Activated naive CD8-positive, alpha-beta T cell treated with anti-CD3 and anti-CD28 coated beads, Interleukin-2, amount 50 U/mL, for 24 hours (primary cell): Measurements from ENCODE around the gene CNTNAP2.

ENCODE experiments used
- ATAC-seq: fragments of 150-1000 bp; cut with Tn5 transposase; one replicate; pipeline ENCODE4 v1.10.0; 2021
- DNase-seq: peaks from one replicate; pipeline ENCODE4 v3.0.0; 2021
- H3K27ac Mint-ChIP-seq: one replicate; pipeline ENCODE4 v1.8.0; 2021; ENCODE audit warnings: mild to moderate bottlenecking, mixed read lengths
- H3K27me3 Mint-ChIP-seq: one replicate; pipeline ENCODE4 v1.8.0; 2021; ENCODE audit warnings: mixed read lengths
- H3K36me3 Mint-ChIP-seq: one replicate; pipeline ENCODE4 v1.8.0; 2021; ENCODE audit warnings: low read depth, mixed read lengths
- H3K4me1 Mint-ChIP-seq: one replicate; pipeline ENCODE4 v1.8.0; 2021; ENCODE audit warnings: mixed read lengths
- H3K4me3 Mint-ChIP-seq: one replicate; pipeline ENCODE4 v1.8.0; 2021; ENCODE audit warnings: mild to moderate bottlenecking, moderate library complexity, mixed read lengths
- H3K9me3 Mint-ChIP-seq: one replicate; pipeline ENCODE4 v1.8.0; 2021; ENCODE audit warnings: mixed read lengths

CNTNAP2 gene

GRCh38 chr7:147153571-147153970, 1037.0 kb downstream of the CNTNAP2 start:
- no peaks in the 10 kb centered on the region for H3K27me3 Mint-ChIP-seq
- no peak overlapping the region for H3K27ac Mint-ChIP-seq
- no peak overlapping the region for H3K4me3 Mint-ChIP-seq
- no peaks in the 10 kb centered on the region for H3K4me1 Mint-ChIP-seq
- no peak for ATAC-seq
- H3K36me3 Mint-ChIP-seq: no peaks in the 10 kb centered on the region
- H3K9me3 Mint-ChIP-seq: peaks cover 14% of the 10 kb centered on the region
- no peak for DNase-seq

GRCh38 chr7:147161405-147161804, 1044.8 kb downstream of the CNTNAP2 start:
- H3K36me3 Mint-ChIP-seq: no peaks in the 10 kb centered on the region
- no peaks in the 10 kb centered on the region for H3K4me1 Mint-ChIP-seq
- DNase-seq: no peak

GRCh38 chr7:147170341-147171012, 1053.9 kb downstream of the CNTNAP2 start:
- no peaks in the 10 kb centered on the region for H3K36me3 Mint-ChIP-seq
- H3K4me3 Mint-ChIP-seq: no peak overlapping the region
- no peaks in the 10 kb centered on the region for H3K4me1 Mint-ChIP-seq
- no peaks in the 10 kb centered on the region for H3K27me3 Mint-ChIP-seq
- DNase-seq: no peak
- H3K9me3 Mint-ChIP-seq: no peaks in the 10 kb centered on the region
- peak; percentile 24 for ATAC-seq
- H3K27ac Mint-ChIP-seq: no peak overlapping the region

More at GRCh38 chr7:147161405-147161804, 1044.8 kb downstream of the CNTNAP2 start:
- H3K4me3 Mint-ChIP-seq: no peak overlapping the region
- no peak for ATAC-seq
- no peaks in the 10 kb centered on the region for H3K27me3 Mint-ChIP-seq
- no peak overlapping the region for H3K27ac Mint-ChIP-seq
- H3K9me3 Mint-ChIP-seq: peaks cover 5% of the 10 kb centered on the region

- Mint-ChIP-seq H3K27me3 (no peaks in the 10 kb centered on the region), H3K36me3 (no peaks in the 10 kb centered on the region), H3K4me1 (no peaks in the 10 kb centered on the region), H3K27ac (no peak overlapping the region), H3K4me3 (no peak overlapping the region), H3K9me3 (peaks cover 4% of the 10 kb centered on the region)
- ATAC-seq (no peak), DNase-seq (no peak)
Observed at GRCh38 chr7:147171013-147171391, 1054.4 kb downstream of the CNTNAP2 start.

- H3K27me3 Mint-ChIP-seq: no peaks in the 10 kb centered on the region
- H3K27ac Mint-ChIP-seq: no peak overlapping the region
- no peak for DNase-seq
- no peak overlapping the region for H3K4me3 Mint-ChIP-seq
- H3K36me3 Mint-ChIP-seq: no peaks in the 10 kb centered on the region
- H3K4me1 Mint-ChIP-seq: no peaks in the 10 kb centered on the region
- H3K9me3 Mint-ChIP-seq: peaks cover 10% of the 10 kb centered on the region
- ATAC-seq: no peak
Observed at GRCh38 chr7:147173883-147174282, 1057.3 kb downstream of the CNTNAP2 start.

- Mint-ChIP-seq H3K4me1 (no peaks in the 10 kb centered on the region), H3K9me3 (peaks cover 12% of the 10 kb centered on the region), H3K4me3 (no peak overlapping the region), H3K27ac (no peak overlapping the region), H3K27me3 (no peaks in the 10 kb centered on the region), H3K36me3 (no peaks in the 10 kb centered on the region)
- ATAC-seq: no peak
- no peak for DNase-seq
Observed at GRCh38 chr7:147182874-147183273, 1066.3 kb downstream of the CNTNAP2 start.

GRCh38 chr7:147183276-147183675, 1066.7 kb downstream of the CNTNAP2 start:
- Mint-ChIP-seq H3K36me3 (no peaks in the 10 kb centered on the region), H3K4me3 (no peak overlapping the region), H3K27me3 (no peaks in the 10 kb centered on the region), H3K9me3 (peaks cover 12% of the 10 kb centered on the region), H3K4me1 (no peaks in the 10 kb centered on the region), H3K27ac (no peak overlapping the region)
- no peak for DNase-seq
- ATAC-seq: no peak

- Mint-ChIP-seq H3K27ac (no peak overlapping the region), H3K36me3 (no peaks in the 10 kb centered on the region), H3K4me1 (no peaks in the 10 kb centered on the region), H3K27me3 (no peaks in the 10 kb centered on the region), H3K9me3 (peaks cover 18% of the 10 kb centered on the region), H3K4me3 (no peak overlapping the region)
- DNase-seq (no peak), ATAC-seq (no peak)
Observed at GRCh38 chr7:147188467-147188866, 1071.9 kb downstream of the CNTNAP2 start.

GRCh38 chr7:147193476-147193875, 1076.9 kb downstream of the CNTNAP2 start:
- Mint-ChIP-seq H3K4me1 (no peaks in the 10 kb centered on the region), H3K36me3 (no peaks in the 10 kb centered on the region), H3K27me3 (no peaks in the 10 kb centered on the region), H3K27ac (no peak overlapping the region), H3K4me3 (no peak overlapping the region), H3K9me3 (peaks cover 22% of the 10 kb centered on the region)
- DNase-seq (no peak), ATAC-seq (no peak)

- Mint-ChIP-seq H3K9me3 (peaks cover 22% of the 10 kb centered on the region), H3K4me1 (no peaks in the 10 kb centered on the region), H3K4me3 (no peak overlapping the region), H3K27ac (no peak overlapping the region), H3K27me3 (no peaks in the 10 kb centered on the region), H3K36me3 (no peaks in the 10 kb centered on the region)
- DNase-seq (no peak), ATAC-seq (no peak)
Observed at GRCh38 chr7:147196481-147196880, 1079.9 kb downstream of the CNTNAP2 start.

GRCh38 chr7:147197006-147197405, 1080.4 kb downstream of the CNTNAP2 start:
- no peak overlapping the region for H3K4me3 Mint-ChIP-seq
- DNase-seq: no peak
- H3K9me3 Mint-ChIP-seq: peaks cover 22% of the 10 kb centered on the region
- H3K27me3 Mint-ChIP-seq: no peaks in the 10 kb centered on the region
- no peak overlapping the region for H3K27ac Mint-ChIP-seq
- H3K36me3 Mint-ChIP-seq: no peaks in the 10 kb centered on the region
- no peak for ATAC-seq
- no peaks in the 10 kb centered on the region for H3K4me1 Mint-ChIP-seq

GRCh38 chr7:147199868-147200267, 1083.3 kb downstream of the CNTNAP2 start:
- Mint-ChIP-seq H3K27me3 (no peaks in the 10 kb centered on the region), H3K27ac (no peak overlapping the region), H3K4me3 (no peak overlapping the region), H3K36me3 (no peaks in the 10 kb centered on the region), H3K9me3 (peaks cover 11% of the 10 kb centered on the region), H3K4me1 (no peaks in the 10 kb centered on the region)
- no peak for ATAC-seq
- DNase-seq: no peak

- Mint-ChIP-seq H3K27me3 (no peaks in the 10 kb centered on the region), H3K4me3 (no peak overlapping the region), H3K36me3 (no peaks in the 10 kb centered on the region), H3K4me1 (no peaks in the 10 kb centered on the region), H3K9me3 (peaks cover 12% of the 10 kb centered on the region), H3K27ac (no peak overlapping the region)
- no peak for ATAC-seq
- DNase-seq: no peak
Observed at GRCh38 chr7:147207988-147208387, 1091.4 kb downstream of the CNTNAP2 start.

GRCh38 chr7:147231275-147231674, 1114.7 kb downstream of the CNTNAP2 start:
- no peaks in the 10 kb centered on the region for H3K36me3 Mint-ChIP-seq
- ATAC-seq: no peak
- no peaks in the 10 kb centered on the region for H3K4me1 Mint-ChIP-seq

GRCh38 chr7:147235645-147236382, 1119.2 kb downstream of the CNTNAP2 start:
- Mint-ChIP-seq H3K4me1 (no peaks in the 10 kb centered on the region), H3K27ac (no peak overlapping the region), H3K36me3 (no peaks in the 10 kb centered on the region), H3K9me3 (peaks cover 20% of the 10 kb centered on the region), H3K27me3 (no peaks in the 10 kb centered on the region), H3K4me3 (no peak overlapping the region)
- ATAC-seq (no peak), DNase-seq (no peak)

More at GRCh38 chr7:147231275-147231674, 1114.7 kb downstream of the CNTNAP2 start:
- H3K4me3 Mint-ChIP-seq: no peak overlapping the region
- no peaks in the 10 kb centered on the region for H3K27me3 Mint-ChIP-seq
- H3K9me3 Mint-ChIP-seq: peaks cover 35% of the 10 kb centered on the region
- DNase-seq: no peak
- no peak overlapping the region for H3K27ac Mint-ChIP-seq
